B cell (primary cell): ENCODE results near the gene ATAD3B. TPM values are rescaled to one million over a fixed set of nuclear protein-coding genes. Genes with fewer than 3 reads are reported as not detected.

Experiments used
- ATAC-seq: fragments of 200-7000 bp; cut with Tn5 transposase; one replicate; pipeline ENCODE4 v1.10.0; 2021; ENCODE audit warnings: low read depth, mild to moderate bottlenecking, moderate number of reproducible peaks, moderate library complexity
- CTCF ChIA-PET: fragments of 350-600 bp; sonication (Branson Sonifier 250); formaldehyde crosslinking; loops from one replicate; lab custom pipeline; 2021; ENCODE audit warnings: antibody characterized with exemption, inconsistent platforms; lab: Charles Lee
- POLR2A ChIA-PET: fragments of 350-600 bp; sonication (Branson Sonifier 250); formaldehyde crosslinking; loops from one replicate; lab custom pipeline; 2021; ENCODE audit warnings: antibody characterized with exemption; lab: Charles Lee
- DNase-seq: peaks from one replicate; pipeline ENCODE4 v3.0.0; 2013
- H2AFZ ChIP-seq: 2 replicates; pipeline ENCODE4 v1.6.1; 2012; ENCODE audit warnings: mild to moderate bottlenecking, low read depth, low read length; ENCODE audit not compliant: insufficient read depth, poor library complexity, severe bottlenecking
- H3K27ac ChIP-seq, 2 donors: 1 replicate in 1 of 2; 2 replicates in 1 of 2; pipeline ENCODE4 v1.5.1; 2012 to 2013; ENCODE audit warnings: low read length in 2 of 2, mild to moderate bottlenecking in 2 of 2, moderate library complexity in 1 of 2
- H3K27me3 ChIP-seq, 4 experiments: fragments of 200-600 bp in 1 of 4; sonication (generic) in 1 of 4; replicated peaks in 1 of 4; 1 replicate in 2 of 4; 2 replicates in 2 of 4; pipeline versions ENCODE4 v1.6.1 to v1.7.0; 2013 to 2016; ENCODE audit warnings: low read length in 3 of 4, mild to moderate bottlenecking in 2 of 4, mixed read lengths in 1 of 4, moderate library complexity in 1 of 4; ENCODE audit not compliant: insufficient read depth in 4 of 4, control insufficient read depth in 3 of 4; ENCODE audit errors: control extremely low read depth in 1 of 4
- H3K36me3 ChIP-seq, 2 experiments: replicated peaks in 1 of 2; 1 replicate in 1 of 2; 2 replicates in 1 of 2; pipeline versions ENCODE4 v1.6.1 to v1.7.1; 2013; ENCODE audit warnings: low read length in 1 of 2; ENCODE audit not compliant: insufficient read depth in 2 of 2, control insufficient read depth in 1 of 2; ENCODE audit errors: control extremely low read depth in 1 of 2, extremely low read depth in 1 of 2
- H3K4me1 ChIP-seq, 2 donors: fragments of 200-600 bp in 1 of 2; sonication (generic) in 1 of 2; 1 replicate in 1 of 2; 2 replicates in 1 of 2; pipeline versions ENCODE4 v1.5.1 to v1.6.1; 2013 to 2017; ENCODE audit warnings: low read length in 2 of 2; ENCODE audit not compliant: control insufficient read depth in 2 of 2, insufficient read depth in 2 of 2
- H3K4me2 ChIP-seq: replicated peaks from 2 replicates; pipeline ENCODE3; 2012; ENCODE audit warnings: mild to moderate bottlenecking, low read depth, low read length; ENCODE audit not compliant: poor library complexity, severe bottlenecking
- H3K4me3 ChIP-seq, 5 experiments: fragments of 200-600 bp in 1 of 5; sonication (generic) in 1 of 5; 1 replicate in 3 of 5; 2 replicates in 2 of 5; pipeline versions ENCODE4 v1.5.1 to v1.7.0; 2011 to 2016; ENCODE audit warnings: low read length in 4 of 5, mild to moderate bottlenecking in 4 of 5, low read depth in 2 of 5, control low read depth in 1 of 5, moderate library complexity in 1 of 5; ENCODE audit not compliant: insufficient read depth in 1 of 5; ENCODE audit errors: control extremely low read depth in 1 of 5, extremely low read depth in 1 of 5
- H3K79me2 ChIP-seq: fragments of 200-600 bp; sonication (generic); one replicate; pipeline ENCODE4 v1.6.0; 2016; ENCODE audit warnings: low read length; ENCODE audit not compliant: control insufficient read depth, insufficient read depth
- H3K9ac ChIP-seq: fragments of 200-600 bp; sonication (generic); 2 replicates; pipeline ENCODE4 v1.6.1; 2017; ENCODE audit warnings: mild to moderate bottlenecking, low read length, moderate library complexity
- H3K9me3 ChIP-seq, 3 donors: one replicate each; pipeline versions ENCODE4 v1.6.1 to v1.7.1; 2013; ENCODE audit warnings: low read length in 2 of 3; ENCODE audit not compliant: control insufficient read depth in 2 of 3, insufficient read depth in 1 of 3; ENCODE audit errors: control extremely low read depth in 1 of 3
- H4K20me1 ChIP-seq: 2 replicates; pipeline ENCODE4 v1.6.0; 2012; ENCODE audit warnings: mild to moderate bottlenecking, low read length; ENCODE audit not compliant: insufficient read depth, control insufficient read depth, poor library complexity, severe bottlenecking
- H3K27ac Mint-ChIP-seq: one replicate; pipeline ENCODE4 v1.8.0; 2021; ENCODE audit warnings: mixed read lengths
- H3K27me3 Mint-ChIP-seq: one replicate; pipeline ENCODE4 v1.8.0; 2021; ENCODE audit warnings: mixed read lengths
- H3K4me1 Mint-ChIP-seq: one replicate; pipeline ENCODE4 v1.8.0; 2021; ENCODE audit warnings: mixed read lengths
- H3K4me3 Mint-ChIP-seq: one replicate; pipeline ENCODE4 v1.8.0; 2021; ENCODE audit warnings: mixed read lengths
- H3K9me3 Mint-ChIP-seq: one replicate; pipeline ENCODE4 v1.8.0; 2022; ENCODE audit warnings: mixed read lengths; ENCODE audit not compliant: insufficient read depth
- CTCF ChIP-seq: fragments of 200-600 bp; IDR thresholded peaks from one replicate; pipeline ENCODE4 v1.8.0; 2022; ENCODE audit warnings: antibody characterized with exemption, mild to moderate bottlenecking
- EZH2 ChIP-seq: IDR thresholded peaks from 2 replicates; pipeline ENCODE4 v1.6.1; 2012; ENCODE audit warnings: borderline replicate concordance, low read depth, mild to moderate bottlenecking, moderate library complexity, low read length; ENCODE audit not compliant: insufficient read depth, poor library complexity, severe bottlenecking
- WGBS: methylation state at CpG from one replicate; pipeline ENCODE4 v1.1.5; 2013; ENCODE audit warnings: missing lambda C conversion rate; ENCODE audit not compliant: insufficient coverage; 5-methylcytosine and 5-hydroxymethylcytosine counted together
- intact Hi-C: fragments of 100-400 bp; cut with micrococcal nuclease; formaldehyde crosslinking; loops from one replicate; pipeline ENCODE4 v1.10.0; 2022
- polyA plus RNA-seq: library from polyadenylated mRNA; depleted of rRNA; stranded (reverse); fragments of >200 nt; gene quantifications from 2 replicates; pipeline ENCODE4 v1.2.3, GENCODE V29; 2012
- total RNA-seq, 2 donors: library from RNA; stranded (reverse); fragments of 120-200 nt in 1 of 2; gene quantifications; 1 replicate in 1 of 2; 2 replicates in 1 of 2; pipeline versions ENCODE4 v1.2.3 to v1.2.4, GENCODE V29; 2013 to 2022

Gene ATAD3B
- total and polyA plus RNA-seq, 2 donors (not counting 1 experiment from before 2014, with no cell fraction given) = 50.9 to 51.5 TPM

DNA sequence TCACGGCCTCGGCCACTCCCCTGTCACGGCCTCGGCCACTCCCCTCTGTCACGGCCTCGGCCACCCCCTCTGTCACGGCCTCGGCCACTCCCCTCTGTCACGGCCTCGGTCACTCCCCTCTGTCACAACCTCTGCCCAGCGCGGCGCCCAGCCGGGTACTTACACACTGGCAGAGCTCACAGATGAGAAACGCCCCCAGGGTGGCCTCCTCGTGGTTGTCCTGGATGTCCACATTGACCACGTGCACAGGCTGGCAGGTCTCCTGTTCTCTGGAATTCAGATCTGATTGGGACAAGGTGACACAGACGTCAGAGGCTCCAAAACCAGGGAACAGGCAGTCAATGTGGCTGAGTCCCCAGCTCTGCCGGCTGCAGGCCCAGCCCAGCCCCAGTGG lies 72.1 kb downstream of the ATAD3B start:
- peaks cover 0 to 7% (median 1%) of the 10 kb centered on the region in 4 experiments for H3K27me3 ChIP-seq
- peaks cover 27% of the 10 kb centered on the region for H4K20me1 ChIP-seq
- H3K36me3 ChIP-seq = peaks cover 0 to 20% of the 10 kb centered on the region in 2 experiments
- ChIA-PET CTCF (no interaction called here), POLR2A (no interaction called here)
- no peak overlapping the region for H3K4me3 ChIP-seq
- no peaks in the 10 kb centered on the region for H3K9me3 ChIP-seq
- H3K4me2 ChIP-seq = no peak overlapping the region
- TF ChIP-seq EZH2 = no peak
- TF ChIP-seq CTCF = no peak
- DNase-seq (no peak), ATAC-seq (no peak)
- peaks cover 2% of the 10 kb centered on the region for H3K27me3 Mint-ChIP-seq
- intact Hi-C loops = no loop called here
- no peak overlapping the region for H3K27ac Mint-ChIP-seq
- peaks cover 6 to 11% of the 10 kb centered on the region in 2 donors for H3K4me1 ChIP-seq
- H3K79me2 ChIP-seq = peaks cover 47% of the 10 kb centered on the region
- WGBS = 85% methylated on average over 11 of the region's 19 CpGs
- H3K9me3 Mint-ChIP-seq = no peaks in the 10 kb centered on the region
- H3K4me3 Mint-ChIP-seq = no peak overlapping the region
- H3K27ac ChIP-seq = no peak overlapping the region
- H3K9ac ChIP-seq = no peak overlapping the region
- H3K4me1 Mint-ChIP-seq = peaks cover 4% of the 10 kb centered on the region
- H2AFZ ChIP-seq = no peak overlapping the region

GRCh38 chr1:1544544-1544943 lies 73.0 kb downstream of the ATAD3B start:
- peaks cover 0 to 20% of the 10 kb centered on the region in 2 experiments for H3K36me3 ChIP-seq
- H3K4me1 ChIP-seq = peaks cover under 1 to 5% of the 10 kb centered on the region in 2 donors
- H3K27ac ChIP-seq = no peak overlapping the region
- no peaks in the 10 kb centered on the region for H3K9me3 Mint-ChIP-seq
- no peak overlapping the region for H3K27ac Mint-ChIP-seq
- no peaks in the 10 kb centered on the region for H3K9me3 ChIP-seq
- H3K27me3 Mint-ChIP-seq = no peaks in the 10 kb centered on the region
- H3K4me3 ChIP-seq = no peak overlapping the region
- POLR2A ChIA-PET = no interaction called here
- H3K79me2 ChIP-seq = peaks cover 47% of the 10 kb centered on the region
- no peak overlapping the region for H3K4me2 ChIP-seq
- no peaks in the 10 kb centered on the region for H3K27me3 ChIP-seq
- H4K20me1 ChIP-seq = peaks cover 27% of the 10 kb centered on the region
- CTCF ChIA-PET = no interaction called here
- TF ChIP-seq EZH2 (no peak), CTCF (no peak)
- H3K9ac ChIP-seq = no peak overlapping the region
- intact Hi-C loops = no loop called here
- 88% methylated on average over 9 of the region's 10 CpGs for WGBS
- DNase-seq (no peak), ATAC-seq (no peak)
- H3K4me3 Mint-ChIP-seq = no peak overlapping the region
- H2AFZ ChIP-seq = no peak overlapping the region
- peaks cover 1% of the 10 kb centered on the region for H3K4me1 Mint-ChIP-seq

Other genes with a start within 250 kb of the ATAD3B start
- 143 and 151 TPM in 2 replicates for gene SDF4, start 239.8 kb upstream of the ATAD3B start, total RNA-seq
- 100 and 104 TPM in 2 replicates for gene SDF4, start 239.8 kb upstream of the ATAD3B start, polyA plus RNA-seq
- 21.0 TPM in 2 replicates for gene B3GALT6, start 239.5 kb upstream of the ATAD3B start, total RNA-seq
- 4.7 and 5.9 TPM in 2 replicates for gene B3GALT6, start 239.5 kb upstream of the ATAD3B start, polyA plus RNA-seq
- gene C1QTNF12, start 225.0 kb upstream of the ATAD3B start, total RNA-seq = 3.2 and 6.1 TPM in 2 replicates
- gene C1QTNF12, start 225.0 kb upstream of the ATAD3B start, polyA plus RNA-seq = 1.2 and 1.8 TPM in 2 replicates
- gene UBE2J2, start 197.9 kb upstream of the ATAD3B start, total RNA-seq = 115 and 120 TPM in 2 replicates
- 32.8 and 40.1 TPM in 2 replicates for gene UBE2J2, start 197.9 kb upstream of the ATAD3B start, polyA plus RNA-seq
- gene SCNN1D, start 191.3 kb upstream of the ATAD3B start, total RNA-seq = 7.3 and 10.6 TPM in 2 replicates
- gene SCNN1D, start 191.3 kb upstream of the ATAD3B start, polyA plus RNA-seq = 14.7 and 21.3 TPM in 2 replicates
- gene ACAP3, start 163.8 kb upstream of the ATAD3B start, total RNA-seq = 40.7 and 49.1 TPM in 2 replicates
- 124 and 126 TPM in 2 replicates for gene ACAP3, start 163.8 kb upstream of the ATAD3B start, polyA plus RNA-seq
- 15.7 and 17.9 TPM in 2 replicates for gene PUSL1, start 163.2 kb upstream of the ATAD3B start, total RNA-seq
- 21.3 and 25.8 TPM in 2 replicates for gene PUSL1, start 163.2 kb upstream of the ATAD3B start, polyA plus RNA-seq
- gene INTS11, start 147.1 kb upstream of the ATAD3B start, total RNA-seq = 149 and 167 TPM in 2 replicates
- 245 and 279 TPM in 2 replicates for gene INTS11, start 147.1 kb upstream of the ATAD3B start, polyA plus RNA-seq
- gene CPTP, start 147.0 kb upstream of the ATAD3B start, total RNA-seq = 18.8 and 21.6 TPM in 2 replicates
- 8.0 and 17.1 TPM in 2 replicates for gene CPTP, start 147.0 kb upstream of the ATAD3B start, polyA plus RNA-seq
- 4.0 and 4.1 TPM in 2 replicates for gene TAS1R3, start 140.5 kb upstream of the ATAD3B start, total RNA-seq
- gene TAS1R3, start 140.5 kb upstream of the ATAD3B start, polyA plus RNA-seq = 5.7 and 11.7 TPM in 2 replicates
- 46.1 and 48.2 TPM in 2 replicates for gene DVL1, start 122.3 kb upstream of the ATAD3B start, total RNA-seq
- gene DVL1, start 122.3 kb upstream of the ATAD3B start, polyA plus RNA-seq = 46.0 and 53.5 TPM in 2 replicates
- gene MXRA8, start 113.2 kb upstream of the ATAD3B start, total RNA-seq = not detected in 2 replicates
- 0.10 and 0.25 TPM in 2 replicates for gene MXRA8, start 113.2 kb upstream of the ATAD3B start, polyA plus RNA-seq
- gene AURKAIP1, start 96.6 kb upstream of the ATAD3B start, total RNA-seq = 61.7 and 67.0 TPM in 2 replicates
- 47.3 and 61.1 TPM in 2 replicates for gene AURKAIP1, start 96.6 kb upstream of the ATAD3B start, polyA plus RNA-seq
- 347 and 367 TPM in 2 replicates for gene CCNL2, start 72.4 kb upstream of the ATAD3B start, total RNA-seq
- 263 and 333 TPM in 2 replicates for gene CCNL2, start 72.4 kb upstream of the ATAD3B start, polyA plus RNA-seq
- 119 and 129 TPM in 2 replicates for gene MRPL20, start 64.5 kb upstream of the ATAD3B start, total RNA-seq
- gene MRPL20, start 64.5 kb upstream of the ATAD3B start, polyA plus RNA-seq = 55.9 and 59.3 TPM in 2 replicates
- gene ANKRD65, start 50.5 kb upstream of the ATAD3B start, total RNA-seq = not detected in 2 replicates
- 0.12 TPM in 1 of 2 replicates, not detected in the other for gene ANKRD65, start 50.5 kb upstream of the ATAD3B start, polyA plus RNA-seq
- not detected in 2 replicates for gene VWA1, start 36.1 kb upstream of the ATAD3B start, total RNA-seq
- gene VWA1, start 36.1 kb upstream of the ATAD3B start, polyA plus RNA-seq = 0.09 TPM in 1 of 2 replicates, not detected in the other
- 0.20 and 0.56 TPM in 2 replicates for gene ATAD3C, start 22.1 kb upstream of the ATAD3B start, total RNA-seq
- gene ATAD3C, start 22.1 kb upstream of the ATAD3B start, polyA plus RNA-seq = 1.1 TPM in 2 replicates
- 17.5 and 22.9 TPM in 2 replicates for gene ATAD3A, start 40.4 kb downstream of the ATAD3B start, total RNA-seq
- 17.8 and 18.2 TPM in 2 replicates for gene ATAD3A, start 40.4 kb downstream of the ATAD3B start, polyA plus RNA-seq
- gene TMEM240, start 68.9 kb downstream of the ATAD3B start, total RNA-seq = 0.66 and 1.8 TPM in 2 replicates
- gene TMEM240, start 68.9 kb downstream of the ATAD3B start, polyA plus RNA-seq = 0.28 and 0.40 TPM in 2 replicates
- gene SSU72, start 103.1 kb downstream of the ATAD3B start, total RNA-seq = 111 and 112 TPM in 2 replicates
- gene SSU72, start 103.1 kb downstream of the ATAD3B start, polyA plus RNA-seq = 86.8 and 108 TPM in 2 replicates
- 1.4 and 1.6 TPM in 2 replicates for gene FNDC10, start 128.4 kb downstream of the ATAD3B start, total RNA-seq
- gene FNDC10, start 128.4 kb downstream of the ATAD3B start, polyA plus RNA-seq = 0.52 and 1.4 TPM in 2 replicates
- 95.9 and 98.1 TPM in 2 replicates for gene MIB2, start 143.7 kb downstream of the ATAD3B start, total RNA-seq
- 94.0 and 152 TPM in 2 replicates for gene MIB2, start 143.7 kb downstream of the ATAD3B start, polyA plus RNA-seq
- 1.0 and 1.5 TPM in 2 replicates for gene MMP23B, start 160.4 kb downstream of the ATAD3B start, total RNA-seq
- gene MMP23B, start 160.4 kb downstream of the ATAD3B start, polyA plus RNA-seq = 1.7 and 3.4 TPM in 2 replicates
- 35.3 and 36.3 TPM in 2 replicates for gene CDK11B, start 187.2 kb downstream of the ATAD3B start, total RNA-seq
- 14.1 and 19.6 TPM in 2 replicates for gene CDK11B, start 187.2 kb downstream of the ATAD3B start, polyA plus RNA-seq
- 107 and 111 TPM in 2 replicates for gene SLC35E2B, start 221.0 kb downstream of the ATAD3B start, total RNA-seq
- 64.4 and 67.7 TPM in 2 replicates for gene SLC35E2B, start 221.0 kb downstream of the ATAD3B start, polyA plus RNA-seq